PFSK-1 (cell line): ENCODE measurements around the gene SAMD11.

Experiments
- FOXP2 ChIP-seq: optimal IDR thresholded peaks from 2 replicates; pipeline ENCODE3; 2011; ENCODE audit warnings: borderline replicate concordance, control low read depth, inconsistent platforms; ENCODE audit not compliant: insufficient read depth; ENCODE audit errors: extremely low read length, extremely low read depth
- POLR2AphosphoS5 ChIP-seq: IDR thresholded peaks from 2 replicates; pipeline ENCODE4 v1.6.1; 2012; ENCODE audit warnings: low read depth, mild to moderate bottlenecking, control low read depth, low read length, moderate library complexity
- REST ChIP-seq, 2 experiments: IDR thresholded peaks; 2 replicates each; pipeline versions ENCODE4 v1.6.1 to v1.8.0; 2011 to 2012; ENCODE audit warnings: low read depth in 2 of 2, low read length in 2 of 2, control low read depth in 1 of 2, inconsistent platforms in 1 of 2, mild to moderate bottlenecking in 1 of 2, moderate library complexity in 1 of 2; ENCODE audit not compliant: insufficient read depth in 1 of 2
- SIN3A ChIP-seq: IDR thresholded peaks from 2 replicates; pipeline ENCODE4 v1.6.1; 2012; ENCODE audit warnings: mild to moderate bottlenecking, low read length, moderate library complexity, borderline replicate concordance; ENCODE audit not compliant: insufficient read depth
- TAF1 ChIP-seq: IDR thresholded peaks from 2 replicates; pipeline ENCODE4 v1.6.1; 2012; ENCODE audit warnings: low read length, control low read depth, borderline replicate concordance; ENCODE audit not compliant: insufficient read depth

SAMD11 gene

GRCh38 chr1:971751-972506, 48.2 kb downstream of the SAMD11 start:
- no peak for TF ChIP-seq POLR2AphosphoS5

GRCh38 chr1:972726-973458, 49.2 kb downstream of the SAMD11 start:
- TF ChIP-seq POLR2AphosphoS5 (no peak), TAF1 (no peak), FOXP2 (no peak), REST (IDR thresholded peaks at IDR 0.05; ENCODE audit: insufficient read depth in 1 of 2, low read depth in 2 of 2, low read length in 2 of 2) (no peak), SIN3A (no peak)

- no peak for TF ChIP-seq POLR2AphosphoS5
- TF ChIP-seq TAF1 = no peak
- no peak for TF ChIP-seq FOXP2
- no peak for TF ChIP-seq SIN3A
- TF ChIP-seq REST (IDR thresholded peaks at IDR 0.05; ENCODE audit: insufficient read depth in 1 of 2, low read depth in 2 of 2, low read length in 2 of 2) = no peak
Measured at GRCh38 chr1:973459-974292, 50.0 kb downstream of the SAMD11 start.

DNA sequence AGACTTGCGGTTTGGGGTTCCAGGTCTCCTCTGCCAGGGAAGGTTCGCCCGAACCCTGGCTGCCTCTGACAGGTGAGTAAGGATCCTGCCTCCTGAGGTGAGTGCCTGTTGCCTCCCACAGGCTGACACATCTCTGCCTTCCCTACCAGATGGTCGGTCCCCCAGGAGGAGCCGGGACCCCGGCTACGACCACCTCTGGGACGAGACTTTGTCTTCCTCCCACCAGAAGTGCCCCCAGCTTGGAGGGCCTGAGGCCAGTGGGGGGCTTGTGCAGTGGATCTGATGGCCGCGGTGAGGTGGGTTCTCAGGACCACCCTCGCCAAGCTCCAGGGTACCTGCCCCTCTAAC, 50.5 kb downstream of the SAMD11 start:
- TF ChIP-seq SIN3A = no peak
- no peak for TF ChIP-seq FOXP2
- TF ChIP-seq REST (IDR thresholded peaks at IDR 0.05; ENCODE audit: insufficient read depth in 1 of 2, low read depth in 2 of 2, low read length in 2 of 2) = no peak
- TF ChIP-seq TAF1 = no peak
- TF ChIP-seq POLR2AphosphoS5 = no peak

DNA sequence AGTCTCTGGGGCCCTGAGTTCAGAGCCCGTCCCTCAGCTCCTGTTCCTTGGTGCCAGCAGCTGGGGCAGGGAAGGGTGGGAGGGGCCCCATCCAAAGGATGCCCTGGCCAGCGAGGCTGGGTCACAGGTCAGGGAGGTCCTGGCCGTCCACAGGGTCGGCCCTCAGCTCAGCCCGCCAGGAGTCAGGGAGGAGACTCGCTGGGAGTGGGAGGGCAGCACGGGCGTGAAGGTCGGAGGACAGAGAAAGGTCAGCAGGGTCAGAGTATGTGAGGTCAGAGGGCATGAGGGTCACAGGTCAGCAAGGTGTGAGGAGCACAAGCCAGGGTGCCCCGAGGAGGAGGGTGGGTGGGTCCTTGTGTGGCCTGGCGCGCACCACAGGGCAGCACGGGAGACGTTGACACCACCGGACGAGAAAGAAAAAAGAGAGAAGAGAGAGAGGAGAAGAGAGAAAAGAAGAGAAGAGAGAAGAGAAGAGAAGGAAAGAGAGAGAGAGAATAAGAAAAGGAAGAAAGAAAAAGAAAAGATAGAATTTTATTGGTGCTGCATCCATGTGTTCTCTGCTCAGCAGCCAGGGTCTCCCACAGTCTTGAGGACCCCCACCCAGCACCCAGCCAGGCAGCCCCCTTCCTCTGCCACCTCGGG, 51.1 kb downstream of the SAMD11 start:
- TF ChIP-seq TAF1 = no peak
- no peak for TF ChIP-seq FOXP2
- no peak for TF ChIP-seq REST (IDR thresholded peaks at IDR 0.05; ENCODE audit: insufficient read depth in 1 of 2, low read depth in 2 of 2, low read length in 2 of 2)
- no peak for TF ChIP-seq SIN3A
- TF ChIP-seq POLR2AphosphoS5 = no peak
